NCI-H2029 treated with DMSO at 0.1 percent for 48 hours (cell line): ENCODE data around the gene C5orf46.

Source experiments
- DNase-seq: peaks from one replicate; lab custom pipeline; 2025; lab: John Stamatoyannopoulos, UW

The C5orf46 gene

DNA sequence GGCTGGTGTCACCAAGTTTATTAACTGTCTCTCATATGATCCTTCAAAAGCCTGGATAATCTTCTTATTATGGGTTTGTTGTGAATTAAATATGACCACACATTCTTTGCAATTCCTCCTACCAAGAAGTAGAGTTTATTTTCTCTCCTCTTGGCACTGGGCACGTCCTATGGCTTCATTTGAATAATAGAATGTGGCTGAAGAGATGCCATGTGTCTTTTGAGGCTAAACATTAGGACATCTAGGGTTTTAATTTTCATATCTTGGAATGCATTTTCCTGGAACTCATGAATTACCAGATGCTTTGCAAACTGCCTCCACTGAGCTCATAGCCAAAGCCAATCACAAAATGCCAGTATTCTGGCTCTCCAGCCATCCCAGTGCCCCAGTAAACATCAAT lies 47.8 kb downstream of the C5orf46 start:
- no peak for DNase-seq

GRCh38 chr5:147857302-147858129 lies 48.8 kb downstream of the C5orf46 start:
- DNase-seq: no peak

DNA sequence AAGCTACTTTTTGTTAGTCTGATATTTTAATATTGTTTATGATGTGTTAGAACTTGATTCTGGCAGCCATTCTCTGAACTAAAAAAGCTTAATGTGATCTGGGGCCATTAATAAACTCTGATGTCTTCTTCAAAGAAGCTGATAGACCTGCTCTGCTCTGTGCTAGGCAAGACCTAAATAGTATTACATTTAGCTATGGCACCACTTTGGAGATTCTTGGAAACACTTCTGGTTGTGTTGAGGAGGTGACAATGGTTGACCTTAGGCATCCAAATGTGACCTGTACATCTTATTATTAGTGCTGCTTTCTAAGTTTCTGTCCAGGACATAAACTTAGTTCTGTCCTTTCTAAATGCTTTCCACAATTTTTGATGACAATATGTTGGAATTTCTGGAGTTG lies 49.5 kb downstream of the C5orf46 start:
- DNase-seq: no peak

GRCh38 chr5:147855774-147856069 lies 50.6 kb downstream of the C5orf46 start:
- DNase-seq: no peak

DNA sequence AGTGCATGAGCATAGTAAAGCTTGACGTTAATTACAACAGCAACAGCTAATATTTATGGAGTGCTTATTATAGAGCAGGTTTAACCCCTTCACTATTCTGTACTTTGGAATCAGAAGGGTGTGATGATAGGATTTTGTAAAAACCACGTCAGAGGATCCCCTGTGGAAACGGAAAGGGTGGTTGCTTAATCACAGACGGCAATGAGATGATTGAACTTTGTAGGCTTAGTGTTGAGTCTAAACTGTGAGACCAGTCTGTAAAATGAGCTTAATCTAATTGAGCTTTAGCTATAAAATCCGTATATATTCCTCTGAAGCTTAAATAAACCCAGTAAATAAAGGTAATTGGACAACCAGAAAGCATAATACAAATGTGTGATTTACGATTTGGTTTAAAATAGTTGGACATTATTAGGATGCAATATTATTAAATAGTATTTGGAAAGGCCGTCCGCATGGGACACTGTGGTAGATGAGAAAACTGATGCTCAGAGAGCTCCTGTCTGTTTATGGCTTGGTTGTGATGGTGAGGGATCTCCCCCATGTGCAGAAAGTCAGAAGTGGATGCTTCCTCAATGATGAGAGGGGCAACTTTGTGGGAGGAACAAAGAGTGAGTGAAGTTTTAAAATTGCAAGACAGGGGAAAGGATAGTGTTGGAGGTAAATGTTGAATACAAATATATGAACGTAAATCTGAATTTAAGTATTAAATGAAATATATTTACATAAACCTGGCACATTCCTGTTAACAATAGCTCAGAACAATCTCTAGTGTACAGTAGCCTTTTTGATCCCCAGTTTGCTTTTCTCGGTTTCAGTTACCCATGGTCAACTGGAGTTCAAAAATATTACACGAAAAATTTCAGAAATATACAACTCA lies 51.2 kb downstream of the C5orf46 start:
- no peak for DNase-seq

DNA sequence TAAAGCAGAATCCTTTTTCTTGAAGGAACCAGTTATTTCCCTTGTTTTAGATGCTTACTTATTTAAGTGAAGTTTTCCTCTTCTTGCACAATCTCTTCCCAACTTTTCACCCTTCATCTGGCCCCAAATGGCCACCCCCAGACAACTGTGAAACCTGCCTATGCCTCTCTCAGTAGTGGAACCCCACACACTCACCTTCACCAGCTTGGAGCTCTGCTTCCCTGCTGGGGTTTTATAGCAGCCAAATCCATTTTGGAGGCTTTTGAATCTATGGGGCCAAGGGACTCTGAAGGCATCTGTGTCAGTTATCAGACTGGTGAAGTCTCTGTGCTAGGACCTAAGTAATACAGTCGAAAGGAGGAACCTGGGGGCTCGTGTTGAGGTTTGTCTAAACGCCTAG lies 52.0 kb downstream of the C5orf46 start:
- no peak for DNase-seq

- DNase-seq: no peak
Observed at GRCh38 chr5:147853372-147853987, 52.9 kb downstream of the C5orf46 start.

GRCh38 chr5:147852365-147852764 lies 54.0 kb downstream of the C5orf46 start:
- no peak for DNase-seq

DNA sequence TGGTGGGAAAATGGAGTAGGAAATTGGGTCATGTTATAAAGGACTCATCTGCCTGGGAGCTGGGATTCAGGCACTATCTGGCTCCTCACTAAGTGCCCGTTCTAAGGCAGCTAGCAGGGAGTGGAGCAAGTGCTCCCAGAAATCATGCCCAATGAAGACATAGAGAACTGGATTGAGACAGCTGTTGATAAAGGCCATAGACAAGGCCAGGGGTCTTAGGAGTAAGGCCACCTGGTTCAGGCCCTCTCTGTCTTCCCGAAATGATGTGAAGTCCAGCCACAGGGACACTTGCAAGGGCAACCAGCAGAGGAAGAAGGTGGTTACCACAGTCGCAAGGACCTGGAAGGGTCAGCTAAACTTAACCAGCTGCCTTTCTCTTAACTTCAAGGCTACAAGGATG lies 54.8 kb downstream of the C5orf46 start:
- DNase-seq: no peak

- DNase-seq: no peak
Observed at GRCh38 chr5:147849226-147849625, 57.1 kb downstream of the C5orf46 start.

DNA sequence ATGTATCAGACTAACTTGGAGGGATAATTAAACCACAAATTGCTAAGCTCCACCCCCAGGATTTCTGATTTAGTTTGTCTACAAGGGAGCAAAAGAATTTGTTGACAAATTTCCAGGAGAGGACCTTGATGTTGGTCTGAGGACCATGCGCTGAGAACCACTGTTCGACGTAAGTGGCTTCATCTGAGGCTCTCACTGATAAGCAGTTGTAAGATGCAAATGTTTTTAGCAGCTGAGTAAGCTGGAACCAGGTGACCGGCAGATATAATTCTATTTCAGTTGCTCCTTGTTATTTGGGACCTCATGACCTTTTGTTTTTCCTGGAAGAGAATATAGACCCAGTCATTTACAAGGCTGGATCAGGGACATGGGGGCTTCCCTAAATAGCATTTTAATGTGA lies 60.7 kb downstream of the C5orf46 start:
- no peak for DNase-seq

DNA sequence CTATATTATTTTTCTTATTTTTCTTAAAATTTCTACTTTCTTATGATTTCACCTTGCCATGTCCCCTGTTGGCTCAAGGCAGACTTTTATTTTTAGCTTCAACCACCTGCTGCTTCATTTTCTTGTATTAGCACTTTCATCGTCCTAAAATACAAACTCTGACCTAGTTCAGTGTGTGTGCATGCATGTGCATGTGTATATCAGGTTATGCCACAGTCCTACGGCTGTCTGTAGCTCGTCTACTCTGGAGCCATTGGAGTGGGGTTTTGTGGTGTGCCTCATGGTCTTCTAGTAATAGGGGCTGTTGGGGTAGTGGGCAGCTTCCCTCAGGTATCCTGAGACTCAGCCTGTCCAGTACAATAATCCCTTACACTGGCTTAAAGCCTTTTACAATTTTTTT lies 61.5 kb downstream of the C5orf46 start:
- DNase-seq: no peak

DNA sequence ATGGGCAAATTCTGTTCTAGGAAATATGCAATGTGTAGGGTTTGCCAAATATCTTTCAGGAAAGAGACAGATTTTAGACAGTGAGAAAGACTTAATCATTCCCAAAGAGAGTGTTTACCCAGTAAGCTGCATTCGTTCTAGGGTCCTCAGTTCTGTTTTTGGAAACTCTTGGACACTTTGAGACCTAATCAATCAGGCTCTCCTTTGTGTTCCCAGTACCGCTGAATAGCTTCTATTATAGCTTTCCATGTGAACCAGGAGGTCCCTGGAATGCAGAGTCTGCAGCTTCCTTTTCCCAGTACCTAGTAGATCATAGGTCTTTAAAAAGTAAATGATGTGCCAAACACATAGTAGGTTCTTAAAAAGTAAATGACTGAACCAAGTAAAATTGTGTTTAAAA lies 63.5 kb downstream of the C5orf46 start:
- no peak for DNase-seq
